PC-9 (cell line): ENCODE data around the gene LUZP1. TPM values are rescaled to one million over a fixed set of nuclear protein-coding genes. Genes with fewer than 3 reads are reported as not detected.

Experiments used
- BruUV-seq: library from RNA; stranded (reverse); fragments of 400-500 nt; replicated peaks from 2 replicates; lab custom pipeline; 2021; lab: Mats Ljungman, UMichigan
- CTCF ChIA-PET: fragments of 300-600 bp; sonication (Branson Sonifier 250); formaldehyde crosslinking; loops from one replicate; lab custom pipeline; 2022; ENCODE audit warnings: antibody characterized with exemption; lab: Charles Lee
- POLR2A ChIA-PET: fragments of 300-600 bp; sonication (Branson Sonifier 250); formaldehyde crosslinking; loops from one replicate; lab custom pipeline; 2022; ENCODE audit warnings: antibody characterized with exemption; ENCODE audit not compliant: unreplicated experiment; lab: Charles Lee
- DNase-seq, 2 experiments: peaks; one replicate each; pipeline versions ENCODE4 v3.0.0 to v3.0.0-alpha.2; 2015 to 2022; ENCODE audit warnings: mixed read lengths in 1 of 2
- H2AFZ ChIP-seq: fragments of 200-600 bp; sonication (generic); 2 replicates; pipeline ENCODE4 v1.8.1; 2017; ENCODE audit warnings: antibody characterized with exemption
- H3F3A ChIP-seq: fragments of 200-600 bp; sonication (generic); 2 replicates; pipeline ENCODE4 v1.8.1; 2017; ENCODE audit warnings: antibody characterized with exemption, mild to moderate bottlenecking, low read depth; ENCODE audit not compliant: insufficient read depth
- H3K27ac ChIP-seq: fragments of 200-600 bp; sonication (generic); 2 replicates; pipeline ENCODE4 v1.6.1; 2016; ENCODE audit warnings: mixed run types
- H3K27me3 ChIP-seq: fragments of 200-600 bp; sonication (generic); 2 replicates; pipeline ENCODE4 v1.6.1; 2016; ENCODE audit warnings: low read depth, mixed run types; ENCODE audit not compliant: insufficient read depth
- H3K36me3 ChIP-seq: fragments of 200-600 bp; sonication (generic); 2 replicates; pipeline ENCODE4 v1.6.1; 2016; ENCODE audit warnings: low read depth, mixed run types
- H3K4me1 ChIP-seq: fragments of 200-600 bp; sonication (generic); replicated peaks from 2 replicates; pipeline ENCODE4 v1.6.1; 2016; ENCODE audit warnings: mixed run types; ENCODE audit not compliant: insufficient read depth
- H3K4me2 ChIP-seq: fragments of 200-600 bp; sonication (generic); 2 replicates; pipeline ENCODE4 v1.6.1; 2017; ENCODE audit warnings: mixed run types
- H3K4me3 ChIP-seq: fragments of 200-600 bp; sonication (generic); 2 replicates; pipeline ENCODE4 v1.6.1; 2016; ENCODE audit warnings: mixed run types
- H3K79me2 ChIP-seq: fragments of 200-600 bp; sonication (generic); 2 replicates; pipeline ENCODE4 v1.6.1; 2017; ENCODE audit warnings: low read depth, mixed run types
- H3K9me2 ChIP-seq: fragments of 200-600 bp; sonication (generic); 2 replicates; pipeline ENCODE4 v1.8.1; 2017; ENCODE audit warnings: mild to moderate bottlenecking; ENCODE audit not compliant: insufficient read depth
- H3K9me3 ChIP-seq: fragments of 200-600 bp; sonication (generic); 2 replicates; pipeline ENCODE4 v1.8.1; 2016; ENCODE audit warnings: low read depth; ENCODE audit not compliant: insufficient read depth
- H4K20me1 ChIP-seq: fragments of 200-600 bp; sonication (generic); 2 replicates; pipeline ENCODE4 v1.8.1; 2017; ENCODE audit not compliant: insufficient read depth
- EZH2 ChIP-seq: fragments of 200-600 bp; sonication (generic); IDR thresholded peaks from 2 replicates; pipeline ENCODE4 v1.8.0; 2017; ENCODE audit warnings: antibody characterized with exemption, low read depth
- intact Hi-C: fragments of 100-400 bp; cut with micrococcal nuclease; formaldehyde crosslinking; loops from one replicate; pipeline ENCODE4 v1.10.0; 2022; ENCODE audit not compliant: unreplicated experiment
- total RNA-seq: library from RNA; stranded (reverse); gene quantifications from 2 replicates; pipeline ENCODE4 v1.2.3, GENCODE V29; 2021
- TF ChIP-seq, protein P1 (sequence below): fragments of 200-600 bp; sonication (generic); conservative IDR thresholded peaks from 2 replicates; pipeline ENCODE4 v1.6.1; 2017; ENCODE audit warnings: mixed run types, antibody characterized with exemption, mild to moderate bottlenecking, moderate library complexity

Gene LUZP1
- total RNA-seq, 1 experiment from 2014 or later, result 35.0 TPM

DNA sequence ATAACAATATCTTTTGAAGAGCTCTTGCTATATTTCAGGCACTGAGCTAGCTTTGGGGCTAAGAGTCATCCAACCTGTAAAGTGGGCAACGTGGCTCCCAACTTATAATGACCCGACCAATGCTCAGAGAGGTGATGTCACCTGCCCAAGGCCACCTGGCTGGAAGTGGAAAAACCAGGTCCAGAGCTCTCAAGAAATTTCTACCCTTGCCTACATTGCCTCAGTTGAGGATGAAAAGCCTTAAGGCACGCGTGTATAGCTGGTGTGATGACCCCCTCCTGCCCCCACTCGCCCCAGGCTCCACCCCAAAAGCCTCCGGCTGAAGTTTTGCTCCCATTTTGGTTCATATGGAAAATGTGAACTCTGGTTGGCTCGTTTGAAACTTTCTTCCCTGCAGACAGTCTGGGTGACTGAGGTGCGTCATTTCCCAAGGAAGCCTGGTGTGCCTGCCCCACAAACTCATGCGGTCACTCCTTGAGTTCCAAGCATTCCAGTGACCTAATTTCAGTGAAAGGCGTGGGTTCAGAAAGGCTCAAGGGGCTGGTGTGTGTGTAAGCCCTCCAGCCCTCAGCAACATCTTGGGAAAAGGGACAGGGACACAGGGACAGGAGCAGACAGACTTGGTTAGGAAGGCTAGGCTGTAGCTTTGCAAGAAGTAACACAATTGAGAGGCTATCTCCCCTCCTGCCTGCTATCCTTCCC is 28.1 kb upstream of the LUZP1 start:
- no peak overlapping the region for H2AFZ ChIP-seq
- H3K27me3 ChIP-seq, result no peaks in the 10 kb centered on the region
- H4K20me1 ChIP-seq, result no peaks in the 10 kb centered on the region
- ChIA-PET CTCF (interaction anchor here (0.7 to 1.5 kb wide), 3 partner anchors 9 to 267 kb away, joined by 3 to 5 read pairs (median 4); no protein-coding TSS in a partner anchor), POLR2A (interaction anchor here (0.6 to 0.8 kb wide), 3 partner anchors 9 to 33 kb away, joined by 3 to 5 read pairs (median 3); no protein-coding TSS in a partner anchor)
- peak; percentile 84 to 95 for DNase-seq
- peaks cover 46% of the 10 kb centered on the region for H3K4me1 ChIP-seq
- no peaks in the 10 kb centered on the region for H3K79me2 ChIP-seq
- H3K9me3 ChIP-seq, result no peaks in the 10 kb centered on the region
- no peaks in the 10 kb centered on the region for H3K9me2 ChIP-seq
- peak overlapping the region; percentile 68 for H3K4me2 ChIP-seq
- TF ChIP-seq, protein P1, sequence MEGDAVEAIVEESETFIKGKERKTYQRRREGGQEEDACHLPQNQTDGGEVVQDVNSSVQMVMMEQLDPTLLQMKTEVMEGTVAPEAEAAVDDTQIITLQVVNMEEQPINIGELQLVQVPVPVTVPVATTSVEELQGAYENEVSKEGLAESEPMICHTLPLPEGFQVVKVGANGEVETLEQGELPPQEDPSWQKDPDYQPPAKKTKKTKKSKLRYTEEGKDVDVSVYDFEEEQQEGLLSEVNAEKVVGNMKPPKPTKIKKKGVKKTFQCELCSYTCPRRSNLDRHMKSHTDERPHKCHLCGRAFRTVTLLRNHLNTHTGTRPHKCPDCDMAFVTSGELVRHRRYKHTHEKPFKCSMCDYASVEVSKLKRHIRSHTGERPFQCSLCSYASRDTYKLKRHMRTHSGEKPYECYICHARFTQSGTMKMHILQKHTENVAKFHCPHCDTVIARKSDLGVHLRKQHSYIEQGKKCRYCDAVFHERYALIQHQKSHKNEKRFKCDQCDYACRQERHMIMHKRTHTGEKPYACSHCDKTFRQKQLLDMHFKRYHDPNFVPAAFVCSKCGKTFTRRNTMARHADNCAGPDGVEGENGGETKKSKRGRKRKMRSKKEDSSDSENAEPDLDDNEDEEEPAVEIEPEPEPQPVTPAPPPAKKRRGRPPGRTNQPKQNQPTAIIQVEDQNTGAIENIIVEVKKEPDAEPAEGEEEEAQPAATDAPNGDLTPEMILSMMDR, result no peak
- TF ChIP-seq EZH2, result no peak
- H3K4me3 ChIP-seq, result peak overlapping the region; percentile 40; the same call in 1 of the 2 replicates
- peak overlapping the region; percentile 100 for H3K27ac ChIP-seq
- peaks cover 50% of the 10 kb centered on the region for H3F3A ChIP-seq
- H3K36me3 ChIP-seq, result no peaks in the 10 kb centered on the region
- no TSS peak for BruUV-seq
- intact Hi-C loops, result loop anchor here (1.0 to 2.0 kb wide), 3 partner anchors 7 to 334 kb away; partner anchors contain the start of gene E2F2

DNA sequence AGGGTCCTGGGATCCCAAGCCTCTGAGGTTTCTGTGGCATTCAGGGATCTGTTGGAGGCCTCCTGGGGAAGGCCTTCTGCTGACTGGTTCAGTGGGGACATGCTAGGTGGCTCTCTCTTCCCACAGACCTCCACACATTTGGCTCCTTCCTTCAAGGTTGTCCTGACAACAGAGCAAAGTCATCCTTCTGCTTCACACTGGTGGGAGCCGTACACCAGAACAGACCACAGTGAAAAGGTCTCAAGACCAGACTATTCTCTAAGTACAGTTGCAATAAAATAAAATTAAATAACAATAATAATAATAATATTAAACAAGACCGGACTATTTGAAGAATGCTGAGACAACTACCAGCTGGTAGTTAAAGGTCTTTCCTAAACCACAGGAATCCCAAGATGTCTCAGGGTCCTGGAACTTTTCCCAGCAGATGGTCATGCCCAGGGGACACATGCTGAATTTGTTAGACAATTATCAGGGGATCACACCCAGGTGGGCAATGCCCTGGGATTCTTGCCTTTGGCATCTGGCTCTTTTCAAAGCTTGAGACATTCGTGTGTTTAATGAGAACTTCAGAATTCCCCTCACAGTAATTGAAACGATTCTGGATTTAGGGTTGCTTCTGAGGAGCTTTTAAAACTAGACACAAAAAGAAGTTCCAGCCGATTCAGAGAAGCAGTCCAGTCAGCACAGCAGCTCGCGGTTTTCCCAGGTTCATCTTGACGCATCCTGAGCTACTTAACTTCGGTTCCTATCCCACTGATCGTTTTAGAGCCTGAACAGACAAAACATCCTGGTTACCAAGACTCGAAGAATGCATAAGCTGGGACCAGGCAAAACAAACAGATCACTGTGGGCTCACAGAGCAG is 25.7 kb upstream of the LUZP1 start:
- intact Hi-C loops, result no loop called here
- Histone ChIP-seq H3K9me2 (no peaks in the 10 kb centered on the region), H3K27me3 (no peaks in the 10 kb centered on the region), H3K9me3 (no peaks in the 10 kb centered on the region), H3K36me3 (no peaks in the 10 kb centered on the region), H3K4me1 (peaks cover 53% of the 10 kb centered on the region), H3F3A (peaks cover 55% of the 10 kb centered on the region), H3K4me2 (peak overlapping the region; percentile 28; the same call in 1 of the 2 replicates), H4K20me1 (no peaks in the 10 kb centered on the region), H3K4me3 (no peak overlapping the region), H2AFZ (no peak overlapping the region), H3K79me2 (no peaks in the 10 kb centered on the region), H3K27ac (peak overlapping the region; percentile 100)
- no TSS peak for BruUV-seq
- TF ChIP-seq, protein P1, result no peak
- TF ChIP-seq EZH2, result no peak
- ChIA-PET POLR2A (interaction anchor here (0.5 to 0.8 kb wide), 4 partner anchors 30 to 209 kb away, joined by 3 to 27 read pairs (median 6); no protein-coding TSS in a partner anchor), CTCF (no interaction called here)
- DNase-seq, result peak; percentile 46 to 65

DNA sequence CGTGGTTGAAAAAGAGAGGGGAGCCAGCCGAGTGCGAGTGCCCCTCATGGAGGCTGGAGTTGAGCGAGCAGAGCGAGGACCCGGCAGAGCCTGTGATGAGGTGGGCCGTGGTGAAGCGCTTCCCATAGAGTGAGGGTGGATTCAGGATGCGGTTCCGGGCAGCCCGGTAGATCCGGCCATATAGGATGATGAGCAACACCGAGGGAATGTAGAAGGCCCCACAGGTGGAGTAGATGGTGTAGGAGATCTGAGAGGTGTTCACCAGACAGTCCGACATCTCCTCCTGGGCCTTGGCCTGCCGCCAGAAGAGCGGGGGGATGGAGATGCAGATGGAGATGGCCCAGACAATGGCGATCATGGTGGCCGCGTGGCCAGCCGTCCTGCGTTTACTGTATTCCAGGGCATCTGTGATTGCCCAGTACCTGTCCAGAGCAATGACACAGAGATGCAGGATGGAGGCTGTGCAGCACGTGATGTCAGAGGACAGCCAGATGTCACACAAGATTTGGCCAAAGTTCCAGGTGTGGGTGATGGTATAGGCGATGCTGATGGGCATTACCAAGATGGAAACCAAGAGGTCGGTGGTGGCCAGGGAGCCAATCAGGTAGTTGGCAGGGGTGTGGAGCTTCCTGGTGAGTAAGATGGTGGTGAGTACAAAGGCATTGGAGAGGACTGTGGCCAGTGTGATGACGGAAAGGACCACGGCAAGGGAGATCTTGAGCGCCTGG is 24.9 kb upstream of the LUZP1 start:
- H3K9me3 ChIP-seq, result no peaks in the 10 kb centered on the region
- H3K4me3 ChIP-seq, result no peak overlapping the region
- H2AFZ ChIP-seq, result no peak overlapping the region
- H3K79me2 ChIP-seq, result no peaks in the 10 kb centered on the region
- peak overlapping the region; percentile 100; the same call in 1 of the 2 replicates for H3K27ac ChIP-seq
- no peaks in the 10 kb centered on the region for H3K36me3 ChIP-seq
- intact Hi-C loops, result no loop called here
- DNase-seq, result no peak
- no peaks in the 10 kb centered on the region for H4K20me1 ChIP-seq
- no peak overlapping the region for H3K4me2 ChIP-seq
- H3F3A ChIP-seq, result peaks cover 52% of the 10 kb centered on the region
- peaks cover 52% of the 10 kb centered on the region for H3K4me1 ChIP-seq
- POLR2A ChIA-PET, result no interaction called here
- TF ChIP-seq, protein P1, result no peak
- no peak for TF ChIP-seq EZH2
- H3K27me3 ChIP-seq, result no peaks in the 10 kb centered on the region
- BruUV-seq, result no TSS peak
- CTCF ChIA-PET, result no interaction called here
- H3K9me2 ChIP-seq, result no peaks in the 10 kb centered on the region
